ENCODE data around the gene CFAP99.

DNA sequence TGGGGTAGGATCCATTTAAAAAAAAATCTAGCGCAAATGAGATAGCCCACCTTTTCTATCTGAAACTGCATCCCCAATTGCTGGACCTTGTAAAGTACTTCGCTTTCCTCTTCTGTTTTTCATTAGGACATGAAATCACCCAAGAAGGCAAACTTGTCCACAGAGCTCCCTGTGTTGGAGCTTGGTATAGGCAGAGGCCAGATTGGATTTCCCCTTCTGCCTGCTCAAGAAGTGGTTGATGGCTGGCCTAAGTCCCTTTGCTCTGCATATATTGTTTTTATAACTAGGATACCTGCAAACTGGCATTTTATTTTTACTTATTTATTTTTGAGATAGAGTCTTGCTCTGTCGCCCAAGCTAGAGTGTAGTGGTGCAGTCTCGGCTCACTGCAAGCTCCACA is 78.6 kb downstream of the CFAP99 start:
- TF ChIP-seq POLR2AphosphoS5 (IDR thresholded peaks at IDR 0.05; ENCODE audit: low read depth, low read length) (no peak), TAF1 (IDR thresholded peaks at IDR 0.05; ENCODE audit: borderline replicate concordance, insufficient read depth, low read length) (no peak), SIN3A (IDR thresholded peaks at IDR 0.05; ENCODE audit: borderline replicate concordance, insufficient read depth, low read length) (no peak)
- TF ChIP-seq, protein P1, sequence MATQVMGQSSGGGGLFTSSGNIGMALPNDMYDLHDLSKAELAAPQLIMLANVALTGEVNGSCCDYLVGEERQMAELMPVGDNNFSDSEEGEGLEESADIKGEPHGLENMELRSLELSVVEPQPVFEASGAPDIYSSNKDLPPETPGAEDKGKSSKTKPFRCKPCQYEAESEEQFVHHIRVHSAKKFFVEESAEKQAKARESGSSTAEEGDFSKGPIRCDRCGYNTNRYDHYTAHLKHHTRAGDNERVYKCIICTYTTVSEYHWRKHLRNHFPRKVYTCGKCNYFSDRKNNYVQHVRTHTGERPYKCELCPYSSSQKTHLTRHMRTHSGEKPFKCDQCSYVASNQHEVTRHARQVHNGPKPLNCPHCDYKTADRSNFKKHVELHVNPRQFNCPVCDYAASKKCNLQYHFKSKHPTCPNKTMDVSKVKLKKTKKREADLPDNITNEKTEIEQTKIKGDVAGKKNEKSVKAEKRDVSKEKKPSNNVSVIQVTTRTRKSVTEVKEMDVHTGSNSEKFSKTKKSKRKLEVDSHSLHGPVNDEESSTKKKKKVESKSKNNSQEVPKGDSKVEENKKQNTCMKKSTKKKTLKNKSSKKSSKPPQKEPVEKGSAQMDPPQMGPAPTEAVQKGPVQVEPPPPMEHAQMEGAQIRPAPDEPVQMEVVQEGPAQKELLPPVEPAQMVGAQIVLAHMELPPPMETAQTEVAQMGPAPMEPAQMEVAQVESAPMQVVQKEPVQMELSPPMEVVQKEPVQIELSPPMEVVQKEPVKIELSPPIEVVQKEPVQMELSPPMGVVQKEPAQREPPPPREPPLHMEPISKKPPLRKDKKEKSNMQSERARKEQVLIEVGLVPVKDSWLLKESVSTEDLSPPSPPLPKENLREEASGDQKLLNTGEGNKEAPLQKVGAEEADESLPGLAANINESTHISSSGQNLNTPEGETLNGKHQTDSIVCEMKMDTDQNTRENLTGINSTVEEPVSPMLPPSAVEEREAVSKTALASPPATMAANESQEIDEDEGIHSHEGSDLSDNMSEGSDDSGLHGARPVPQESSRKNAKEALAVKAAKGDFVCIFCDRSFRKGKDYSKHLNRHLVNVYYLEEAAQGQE (IDR thresholded peaks at IDR 0.05; ENCODE audit: insufficient read depth in 1 of 2, low read depth in 2 of 2, low read length in 2 of 2): no peak
